Measurements from ENCODE around the gene PTRH2.
"Not testable (repeated sequence)": the region's sequence is repeated elsewhere in the genome, so short reads cannot be mapped to it uniquely, and the experiment has no call there.

The PTRH2 gene

DNA sequence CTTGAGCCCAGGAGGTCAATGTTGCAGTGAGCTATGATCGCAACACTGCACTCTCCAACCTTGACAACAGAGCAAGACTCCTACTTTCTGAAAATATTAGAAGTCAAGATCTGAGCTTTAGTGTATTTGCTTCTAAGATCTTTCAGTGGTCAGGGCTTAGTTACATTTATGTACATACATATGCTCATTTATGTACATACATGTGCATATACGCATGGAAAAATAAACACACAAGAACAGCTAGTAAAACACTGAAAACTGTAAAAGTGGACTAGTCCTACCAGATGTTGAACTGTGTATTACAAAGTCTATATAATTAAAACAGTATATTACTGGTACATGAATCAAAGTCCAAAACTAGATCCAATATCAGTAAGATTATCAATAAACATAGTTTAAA, 28.3 kb downstream of the PTRH2 start:
- no peak overlapping the region for H3K27ac ChIP-seq (ENCODE audit: insufficient read depth, low read length, poor library complexity, severe bottlenecking)
- H3K36me3 ChIP-seq (ENCODE audit: control insufficient read depth, insufficient read depth, low read length): peaks cover 96% of the 10 kb centered on the region

DNA sequence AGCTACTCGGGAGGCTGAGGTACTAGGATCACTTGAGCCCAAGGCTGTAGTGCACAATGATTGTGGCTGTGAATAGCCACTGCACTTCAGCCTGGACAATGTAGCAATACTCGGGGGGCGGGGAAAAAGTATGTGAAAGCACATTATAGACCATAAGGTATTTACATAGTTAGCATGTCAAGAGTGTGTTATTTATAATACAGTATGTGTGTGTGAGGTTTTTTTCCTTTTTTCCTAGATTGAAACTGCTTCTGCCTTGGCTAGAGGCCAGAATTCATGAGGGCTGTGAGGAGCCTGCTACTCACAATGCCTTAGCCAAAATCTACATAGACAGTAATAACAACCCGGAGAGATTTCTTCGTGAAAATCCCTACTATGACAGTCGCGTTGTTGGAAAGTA, 30.5 kb downstream of the PTRH2 start:
- no peak overlapping the region for H3K27ac ChIP-seq (ENCODE audit: insufficient read depth, low read length, poor library complexity, severe bottlenecking)
- H3K4me1 ChIP-seq (ENCODE audit: control insufficient read depth, insufficient read depth, low read length, poor library complexity, severe bottlenecking): no peaks in the 10 kb centered on the region
- H3K9me3 ChIP-seq (ENCODE audit: control insufficient read depth, low read length): no peaks in the 10 kb centered on the region
- peaks cover 85% of the 10 kb centered on the region for H3K36me3 ChIP-seq (ENCODE audit: control insufficient read depth, insufficient read depth, low read length)
- no peak overlapping the region for H3K4me3 ChIP-seq (ENCODE audit: insufficient read depth, low read depth, low read length, poor library complexity, severe bottlenecking)
- no peak for DNase-seq
- H3K27me3 ChIP-seq (replicated peaks; ENCODE audit: control insufficient read depth, insufficient read depth, low read length, poor library complexity, severe bottlenecking): no peaks in the 10 kb centered on the region

More for the DNA sequence above, 28.3 kb downstream of the PTRH2 start:
- H3K4me1 ChIP-seq (ENCODE audit: control insufficient read depth, insufficient read depth, low read length, poor library complexity, severe bottlenecking): no peaks in the 10 kb centered on the region
- H3K9me3 ChIP-seq (ENCODE audit: control insufficient read depth, low read length): no peaks in the 10 kb centered on the region
- DNase-seq: no peak
- H3K4me3 ChIP-seq (ENCODE audit: insufficient read depth, low read depth, low read length, poor library complexity, severe bottlenecking): no peak overlapping the region
- H3K27me3 ChIP-seq (replicated peaks; ENCODE audit: control insufficient read depth, insufficient read depth, low read length, poor library complexity, severe bottlenecking): no peaks in the 10 kb centered on the region

DNA sequence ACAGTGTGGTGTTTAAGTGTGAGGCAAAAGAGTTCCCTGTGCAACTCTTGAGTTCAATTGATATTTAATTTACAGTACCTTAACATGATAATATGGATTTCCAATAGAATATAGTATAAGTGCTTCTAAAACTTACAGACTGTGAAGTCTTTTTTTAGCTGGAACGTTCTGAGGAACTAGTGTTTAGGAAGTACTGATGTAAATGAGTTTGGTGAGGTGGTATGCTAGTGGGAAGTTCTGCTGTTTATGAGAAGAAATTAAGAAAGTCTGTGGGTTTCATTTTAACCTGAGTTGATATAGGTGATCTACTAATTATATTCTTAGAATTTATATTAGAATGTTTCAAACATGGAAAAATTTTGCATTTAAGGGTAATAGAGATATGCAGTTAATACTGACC, 32.0 kb downstream of the PTRH2 start:
- no peak for DNase-seq
- H3K27me3 ChIP-seq (replicated peaks; ENCODE audit: control insufficient read depth, insufficient read depth, low read length, poor library complexity, severe bottlenecking): no peaks in the 10 kb centered on the region
- no peak overlapping the region for H3K27ac ChIP-seq (ENCODE audit: insufficient read depth, low read length, poor library complexity, severe bottlenecking)
- no peak overlapping the region for H3K4me3 ChIP-seq (ENCODE audit: insufficient read depth, low read depth, low read length, poor library complexity, severe bottlenecking)
- peaks cover 70% of the 10 kb centered on the region for H3K36me3 ChIP-seq (ENCODE audit: control insufficient read depth, insufficient read depth, low read length)
- no peaks in the 10 kb centered on the region for H3K4me1 ChIP-seq (ENCODE audit: control insufficient read depth, insufficient read depth, low read length, poor library complexity, severe bottlenecking)
- no peaks in the 10 kb centered on the region for H3K9me3 ChIP-seq (ENCODE audit: control insufficient read depth, low read length)

DNA sequence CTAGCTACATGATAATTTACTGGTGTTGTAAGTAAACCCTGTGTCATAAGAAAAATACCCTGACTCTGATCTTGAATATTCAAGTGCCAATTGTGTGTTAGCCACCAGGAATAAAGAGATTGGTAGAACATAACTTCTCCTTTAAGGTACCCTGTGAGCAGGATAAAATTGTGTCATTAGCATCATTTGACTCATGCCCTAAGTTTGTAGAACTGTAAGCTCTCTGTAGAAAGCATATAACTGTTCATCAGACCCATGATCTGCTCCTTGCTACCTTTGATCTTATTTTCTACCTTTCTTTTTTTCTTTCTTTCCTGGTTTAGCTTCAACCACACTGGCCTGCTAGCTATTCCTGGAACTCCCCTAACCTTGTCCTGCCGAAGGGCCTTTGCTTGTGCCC, 35.8 kb downstream of the PTRH2 start:
- no peak overlapping the region for H3K27ac ChIP-seq (ENCODE audit: insufficient read depth, low read length, poor library complexity, severe bottlenecking)
- no peak overlapping the region for H3K4me3 ChIP-seq (ENCODE audit: insufficient read depth, low read depth, low read length, poor library complexity, severe bottlenecking)
- H3K36me3 ChIP-seq (ENCODE audit: control insufficient read depth, insufficient read depth, low read length): peaks cover 58% of the 10 kb centered on the region
- H3K27me3 ChIP-seq (replicated peaks; ENCODE audit: control insufficient read depth, insufficient read depth, low read length, poor library complexity, severe bottlenecking): no peaks in the 10 kb centered on the region
- H3K4me1 ChIP-seq (ENCODE audit: control insufficient read depth, insufficient read depth, low read length, poor library complexity, severe bottlenecking): no peaks in the 10 kb centered on the region
- no peaks in the 10 kb centered on the region for H3K9me3 ChIP-seq (ENCODE audit: control insufficient read depth, low read length)
- no peak for DNase-seq

DNA sequence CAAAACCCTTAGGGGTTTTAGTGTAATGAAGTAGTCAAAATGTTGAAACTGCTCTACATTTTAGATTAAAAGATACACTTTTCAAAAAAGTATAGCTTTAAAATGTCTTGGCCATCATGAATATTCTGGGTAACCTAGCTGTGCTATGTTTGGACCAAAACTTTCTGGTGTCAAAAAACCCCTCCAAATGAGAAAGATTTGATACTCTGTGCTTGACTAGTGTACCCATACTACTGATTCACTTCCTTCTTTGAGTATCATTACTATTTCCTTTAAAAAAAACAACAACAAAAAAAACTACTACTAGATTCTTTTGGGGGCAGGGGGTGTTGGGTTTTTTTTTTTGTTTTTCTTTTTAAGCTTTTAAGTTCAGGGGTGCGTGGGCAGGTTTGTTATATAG, 37.3 kb downstream of the PTRH2 start:
- Histone ChIP-seq H3K27me3 (replicated peaks; ENCODE audit: control insufficient read depth, insufficient read depth, low read length, poor library complexity, severe bottlenecking) (no peaks in the 10 kb centered on the region), H3K4me1 (ENCODE audit: control insufficient read depth, insufficient read depth, low read length, poor library complexity, severe bottlenecking) (no peaks in the 10 kb centered on the region), H3K9me3 (ENCODE audit: control insufficient read depth, low read length) (no peaks in the 10 kb centered on the region), H3K36me3 (ENCODE audit: control insufficient read depth, insufficient read depth, low read length) (peaks cover 55% of the 10 kb centered on the region), H3K4me3 (ENCODE audit: insufficient read depth, low read depth, low read length, poor library complexity, severe bottlenecking) (no peak overlapping the region), H3K27ac (ENCODE audit: insufficient read depth, low read length, poor library complexity, severe bottlenecking) (no peak overlapping the region)
- DNase-seq: no peak

DNA sequence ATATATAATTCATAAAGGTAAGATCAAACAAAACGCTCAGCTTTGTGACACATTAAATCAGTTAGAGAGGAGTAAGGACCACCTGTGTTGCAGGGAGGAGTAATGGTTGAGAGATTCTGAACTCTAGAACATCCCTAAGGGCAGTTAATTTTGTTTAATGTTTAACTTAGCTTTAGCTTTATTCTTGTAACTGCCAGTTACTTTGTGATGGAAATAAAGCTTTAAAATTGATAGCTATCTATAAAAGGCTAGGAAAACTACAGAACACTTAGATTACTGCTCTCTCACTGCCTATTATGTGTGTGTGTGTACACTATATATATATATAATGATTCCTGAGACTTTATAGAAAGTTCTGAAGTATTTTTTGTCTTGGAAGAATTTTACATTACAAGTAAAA, 37.8 kb downstream of the PTRH2 start:
- no peak for DNase-seq
- H3K27me3 ChIP-seq (replicated peaks; ENCODE audit: control insufficient read depth, insufficient read depth, low read length, poor library complexity, severe bottlenecking): no peaks in the 10 kb centered on the region
- peaks cover 55% of the 10 kb centered on the region for H3K36me3 ChIP-seq (ENCODE audit: control insufficient read depth, insufficient read depth, low read length)
- no peaks in the 10 kb centered on the region for H3K4me1 ChIP-seq (ENCODE audit: control insufficient read depth, insufficient read depth, low read length, poor library complexity, severe bottlenecking)
- no peak overlapping the region for H3K4me3 ChIP-seq (ENCODE audit: insufficient read depth, low read depth, low read length, poor library complexity, severe bottlenecking)
- H3K27ac ChIP-seq (ENCODE audit: insufficient read depth, low read length, poor library complexity, severe bottlenecking): no peak overlapping the region
- no peaks in the 10 kb centered on the region for H3K9me3 ChIP-seq (ENCODE audit: control insufficient read depth, low read length)

DNA sequence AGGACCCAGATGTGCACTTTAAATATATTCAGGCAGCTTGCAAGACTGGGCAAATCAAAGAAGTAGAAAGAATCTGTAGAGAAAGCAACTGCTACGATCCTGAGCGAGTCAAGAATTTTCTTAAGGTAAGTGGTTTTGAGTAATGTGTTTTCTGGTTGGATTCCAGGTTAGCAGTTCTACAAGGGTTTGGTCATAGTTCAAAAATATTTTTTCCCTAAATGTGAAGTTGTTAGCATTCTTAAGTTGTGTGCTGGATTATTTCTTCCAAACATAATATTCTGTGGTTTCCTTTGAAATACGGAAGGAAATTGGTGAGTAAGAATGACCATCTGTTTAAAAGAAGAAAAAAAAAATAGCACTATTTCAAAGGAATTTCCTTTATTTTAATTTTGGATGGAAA, 38.4 kb downstream of the PTRH2 start:
- no peaks in the 10 kb centered on the region for H3K27me3 ChIP-seq (replicated peaks; ENCODE audit: control insufficient read depth, insufficient read depth, low read length, poor library complexity, severe bottlenecking)
- no peaks in the 10 kb centered on the region for H3K9me3 ChIP-seq (ENCODE audit: control insufficient read depth, low read length)
- H3K4me3 ChIP-seq (ENCODE audit: insufficient read depth, low read depth, low read length, poor library complexity, severe bottlenecking): no peak overlapping the region
- no peak for DNase-seq
- no peaks in the 10 kb centered on the region for H3K4me1 ChIP-seq (ENCODE audit: control insufficient read depth, insufficient read depth, low read length, poor library complexity, severe bottlenecking)
- peaks cover 54% of the 10 kb centered on the region for H3K36me3 ChIP-seq (ENCODE audit: control insufficient read depth, insufficient read depth, low read length)
- no peak overlapping the region for H3K27ac ChIP-seq (ENCODE audit: insufficient read depth, low read length, poor library complexity, severe bottlenecking)

DNA sequence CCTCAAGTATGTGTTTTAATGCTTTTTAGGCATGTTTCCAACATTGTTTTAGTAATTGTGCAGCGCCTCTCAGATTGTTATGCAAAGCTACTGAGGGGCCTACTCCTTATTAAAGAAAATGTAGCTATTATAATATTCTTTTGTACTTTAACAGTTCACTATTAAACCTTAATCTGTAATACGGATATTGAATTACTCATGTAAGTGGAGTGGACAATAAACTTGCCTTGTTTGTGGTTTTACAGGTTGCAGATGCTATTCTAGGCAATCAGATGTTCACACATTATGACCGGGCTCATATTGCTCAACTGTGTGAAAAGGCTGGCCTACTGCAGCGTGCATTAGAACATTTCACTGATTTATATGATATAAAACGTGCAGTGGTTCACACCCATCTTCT, 41.0 kb downstream of the PTRH2 start:
- Histone ChIP-seq H3K27me3 (replicated peaks; ENCODE audit: control insufficient read depth, insufficient read depth, low read length, poor library complexity, severe bottlenecking) (no peaks in the 10 kb centered on the region), H3K27ac (ENCODE audit: insufficient read depth, low read length, poor library complexity, severe bottlenecking) (no peak overlapping the region), H3K4me3 (ENCODE audit: insufficient read depth, low read depth, low read length, poor library complexity, severe bottlenecking) (no peak overlapping the region), H3K36me3 (ENCODE audit: control insufficient read depth, insufficient read depth, low read length) (peaks cover 65% of the 10 kb centered on the region), H3K9me3 (ENCODE audit: control insufficient read depth, low read length) (no peaks in the 10 kb centered on the region), H3K4me1 (ENCODE audit: control insufficient read depth, insufficient read depth, low read length, poor library complexity, severe bottlenecking) (no peaks in the 10 kb centered on the region)
- DNase-seq: no peak

DNA sequence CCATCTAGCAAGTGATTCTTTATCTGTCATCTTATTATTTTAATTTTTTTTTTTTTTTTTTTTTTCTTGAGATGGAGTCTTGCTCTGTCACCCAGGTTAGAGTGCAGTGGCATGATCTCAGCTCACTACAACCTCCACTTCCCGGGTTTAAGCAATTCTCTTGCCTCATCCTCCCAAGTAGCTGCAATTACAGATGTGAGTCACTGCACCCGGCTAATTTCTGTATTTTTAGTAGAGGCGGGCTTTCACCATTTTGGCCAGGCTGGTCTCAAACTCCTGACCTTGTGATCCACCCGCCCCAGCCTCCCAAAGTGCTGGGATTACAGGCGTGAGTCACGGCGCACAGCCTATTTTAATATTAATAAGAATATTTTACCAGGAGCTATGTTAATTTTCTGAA, 50.6 kb downstream of the PTRH2 start:
- not testable (repeated sequence) for H3K27me3 ChIP-seq (replicated peaks; ENCODE audit: control insufficient read depth, insufficient read depth, low read length, poor library complexity, severe bottlenecking); H3K27ac ChIP-seq (ENCODE audit: insufficient read depth, low read length, poor library complexity, severe bottlenecking); H3K9me3 ChIP-seq (ENCODE audit: control insufficient read depth, low read length); H3K4me3 ChIP-seq (ENCODE audit: insufficient read depth, low read depth, low read length, poor library complexity, severe bottlenecking); DNase-seq; H3K4me1 ChIP-seq (ENCODE audit: control insufficient read depth, insufficient read depth, low read length, poor library complexity, severe bottlenecking)
- H3K36me3 ChIP-seq (ENCODE audit: control insufficient read depth, insufficient read depth, low read length): peaks cover 69% of the 10 kb centered on the region

DNA sequence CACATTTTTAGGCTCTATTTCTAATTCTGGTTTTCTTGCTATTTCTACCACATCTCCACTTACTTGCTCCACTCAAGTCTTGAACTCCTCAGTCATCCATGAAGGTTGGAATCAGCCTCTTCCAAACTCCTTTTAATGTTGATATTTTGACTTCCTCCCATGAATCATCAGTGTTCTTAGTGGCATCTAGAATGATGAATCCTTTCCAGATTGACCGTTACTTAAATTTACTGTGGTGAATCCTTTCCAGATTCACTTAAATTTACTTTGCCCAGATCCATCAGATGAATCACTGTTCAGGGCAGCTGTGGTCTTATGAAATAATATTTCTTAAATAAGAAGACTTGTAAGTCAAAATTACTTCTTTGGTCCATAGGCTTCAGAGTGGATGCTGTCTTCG, 55.1 kb downstream of the PTRH2 start:
- H3K4me3 ChIP-seq (ENCODE audit: insufficient read depth, low read depth, low read length, poor library complexity, severe bottlenecking): no peak overlapping the region
- peaks cover 5% of the 10 kb centered on the region for H3K4me1 ChIP-seq (ENCODE audit: control insufficient read depth, insufficient read depth, low read length, poor library complexity, severe bottlenecking)
- no peak for DNase-seq
- no peak overlapping the region for H3K27ac ChIP-seq (ENCODE audit: insufficient read depth, low read length, poor library complexity, severe bottlenecking)
- no peaks in the 10 kb centered on the region for H3K9me3 ChIP-seq (ENCODE audit: control insufficient read depth, low read length)
- peaks cover 56% of the 10 kb centered on the region for H3K36me3 ChIP-seq (ENCODE audit: control insufficient read depth, insufficient read depth, low read length)
- H3K27me3 ChIP-seq (replicated peaks; ENCODE audit: control insufficient read depth, insufficient read depth, low read length, poor library complexity, severe bottlenecking): no peaks in the 10 kb centered on the region

DNA sequence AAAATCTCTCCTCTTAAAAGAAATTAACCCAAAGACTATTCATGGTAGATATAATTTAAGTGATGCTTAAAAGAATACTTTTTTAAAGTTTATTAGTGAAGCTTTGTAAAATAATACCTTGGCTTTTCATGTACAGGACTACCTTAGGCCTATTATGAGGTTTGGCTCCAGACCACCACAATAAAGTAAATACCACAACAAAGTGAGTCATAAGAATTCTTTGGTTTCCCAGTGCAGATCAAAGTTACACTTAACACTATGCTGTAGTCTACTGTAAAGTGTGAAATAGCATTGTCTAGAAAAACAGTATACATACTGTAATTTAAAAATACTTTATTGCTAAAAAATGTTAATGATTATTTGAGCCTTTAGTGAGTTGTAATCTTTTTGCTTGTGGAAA, 55.9 kb downstream of the PTRH2 start:
- Histone ChIP-seq H3K4me3 (ENCODE audit: insufficient read depth, low read depth, low read length, poor library complexity, severe bottlenecking) (no peak overlapping the region), H3K27me3 (replicated peaks; ENCODE audit: control insufficient read depth, insufficient read depth, low read length, poor library complexity, severe bottlenecking) (no peaks in the 10 kb centered on the region), H3K4me1 (ENCODE audit: control insufficient read depth, insufficient read depth, low read length, poor library complexity, severe bottlenecking) (peaks cover 5% of the 10 kb centered on the region), H3K27ac (ENCODE audit: insufficient read depth, low read length, poor library complexity, severe bottlenecking) (no peak overlapping the region), H3K9me3 (ENCODE audit: control insufficient read depth, low read length) (no peaks in the 10 kb centered on the region), H3K36me3 (ENCODE audit: control insufficient read depth, insufficient read depth, low read length) (peaks cover 57% of the 10 kb centered on the region)
- no peak for DNase-seq
